ENCODE data around the gene ACP5.
A peak's percentile ranks its signal among the peaks of the same experiment; 100 is the strongest.

The ACP5 gene

GRCh38 chr19:11535792-11536595 lies 41.5 kb downstream of the ACP5 start:
- Histone ChIP-seq H3K4me1 (ENCODE audit: control insufficient read depth, low read length) (peaks cover 27% of the 10 kb centered on the region), H3K79me2 (ENCODE audit: control insufficient read depth, low read length) (no peaks in the 10 kb centered on the region), H3K9me3 (ENCODE audit: control insufficient read depth, insufficient read depth, low read length) (no peaks in the 10 kb centered on the region), H4K20me1 (ENCODE audit: control insufficient read depth, insufficient read depth, low read depth, low read length) (no peaks in the 10 kb centered on the region), H3K36me3 (ENCODE audit: control insufficient read depth, low read length) (no peaks in the 10 kb centered on the region), H3K9me2 (replicated peaks; ENCODE audit: control insufficient read depth, low read length) (no peaks in the 10 kb centered on the region), H3K27ac (ENCODE audit: low read depth, low read length) (peak overlapping the region; percentile 20), H3F3A (ENCODE audit: control insufficient read depth, insufficient read depth) (peaks cover 14% of the 10 kb centered on the region), H3K4me3 (ENCODE audit: low read length) (peak overlapping the region; percentile 77), H3K27me3 (ENCODE audit: control insufficient read depth, low read length) (peaks cover 17% of the 10 kb centered on the region), H3K4me2 (ENCODE audit: low read length) (peak overlapping the region; percentile 71)
- TF ChIP-seq EZH2phosphoT487 (IDR thresholded peaks at IDR 0.05; ENCODE audit: borderline replicate concordance, low read length) (no peak), CTCF (IDR thresholded peaks at IDR 0.05; ENCODE audit: low read depth, low read length, poor library complexity, severe bottlenecking) (peak; percentile 86)

- Histone ChIP-seq H3K79me2 (ENCODE audit: control insufficient read depth, low read length) (no peaks in the 10 kb centered on the region), H3K4me2 (ENCODE audit: low read length) (peak overlapping the region; percentile 71), H3K9me2 (replicated peaks; ENCODE audit: control insufficient read depth, low read length) (no peaks in the 10 kb centered on the region), H3K4me1 (ENCODE audit: control insufficient read depth, low read length) (peaks cover 27% of the 10 kb centered on the region), H3K27me3 (ENCODE audit: control insufficient read depth, low read length) (peaks cover 11% of the 10 kb centered on the region), H3K27ac (ENCODE audit: low read depth, low read length) (peak overlapping the region; percentile 20), H3K9me3 (ENCODE audit: control insufficient read depth, insufficient read depth, low read length) (no peaks in the 10 kb centered on the region), H3K4me3 (ENCODE audit: low read length) (peak overlapping the region; percentile 77), H3F3A (ENCODE audit: control insufficient read depth, insufficient read depth) (peaks cover 14% of the 10 kb centered on the region), H4K20me1 (ENCODE audit: control insufficient read depth, insufficient read depth, low read depth, low read length) (no peaks in the 10 kb centered on the region), H3K36me3 (ENCODE audit: control insufficient read depth, low read length) (no peaks in the 10 kb centered on the region)
- TF ChIP-seq CTCF (IDR thresholded peaks at IDR 0.05; ENCODE audit: low read depth, low read length, poor library complexity, severe bottlenecking) (no peak), EZH2phosphoT487 (IDR thresholded peaks at IDR 0.05; ENCODE audit: borderline replicate concordance, low read length) (no peak)
These were observed 42.5 kb downstream of the ACP5 start for GRCh38 chr19:11534948-11535347.

GRCh38 chr19:11534538-11534937 lies 42.9 kb downstream of the ACP5 start:
- Histone ChIP-seq H3K27ac (ENCODE audit: low read depth, low read length) (peak overlapping the region; percentile 20; the same call in 1 of the 2 replicates), H3K4me2 (ENCODE audit: low read length) (peak overlapping the region; percentile 71), H3K4me3 (ENCODE audit: low read length) (peak overlapping the region; percentile 77), H3F3A (ENCODE audit: control insufficient read depth, insufficient read depth) (peaks cover 14% of the 10 kb centered on the region), H3K9me2 (replicated peaks; ENCODE audit: control insufficient read depth, low read length) (no peaks in the 10 kb centered on the region), H3K27me3 (ENCODE audit: control insufficient read depth, low read length) (peaks cover 9% of the 10 kb centered on the region), H3K79me2 (ENCODE audit: control insufficient read depth, low read length) (no peaks in the 10 kb centered on the region), H4K20me1 (ENCODE audit: control insufficient read depth, insufficient read depth, low read depth, low read length) (no peaks in the 10 kb centered on the region), H3K36me3 (ENCODE audit: control insufficient read depth, low read length) (no peaks in the 10 kb centered on the region), H3K9me3 (ENCODE audit: control insufficient read depth, insufficient read depth, low read length) (no peaks in the 10 kb centered on the region), H3K4me1 (ENCODE audit: control insufficient read depth, low read length) (peaks cover 27% of the 10 kb centered on the region)
- TF ChIP-seq CTCF (IDR thresholded peaks at IDR 0.05; ENCODE audit: low read depth, low read length, poor library complexity, severe bottlenecking) (no peak), EZH2phosphoT487 (IDR thresholded peaks at IDR 0.05; ENCODE audit: borderline replicate concordance, low read length) (no peak)

Data from DOHH2 (cell line).